ENCODE measurements around the gene GABRA6. TPM values are rescaled to one million over a fixed set of nuclear protein-coding genes. Genes with fewer than 3 reads are reported as not detected.

Gene GABRA6
- total RNA-seq, 3 donors from 2014 or later = not detected

- Histone ChIP-seq H3K4me1 (ENCODE audit: low read depth) (no peaks in the 10 kb centered on the region), H3K4me3 (no peak overlapping the region), H3K36me3 (ENCODE audit: low read depth) (no peaks in the 10 kb centered on the region), H3K9me3 (no peaks in the 10 kb centered on the region)
- TF ChIP-seq CTCF (IDR thresholded peaks at IDR 0.05) = no peak
- no peak for DNase-seq
- ATAC-seq = no peak
- intact Hi-C loops (cut with DNase I, micrococcal nuclease) = no loop called here
Measured at GRCh38 chr5:161751265-161751664, 65.7 kb downstream of the GABRA6 start.

Other genes starting within 250 kb of the GABRA6 start
- gene GABRB2, start 139.0 kb upstream of the GABRA6 start, total RNA-seq = 1 to 10 TPM in 2 of 3 donors, under 1 TPM in 1; 0.44 to 2.1 (median 2.0) TPM
- not detected for gene GABRA1, start 162.4 kb downstream of the GABRA6 start, total RNA-seq